Stimulated activated CD8-positive, alpha-beta memory T cell treated with anti-CD3 and anti-CD28 coated beads, Interleukin-7, amount 100 ng/mL, for 48 hours (primary cell): ENCODE data around the gene SYT1.
"Not testable (repeated sequence)": the region's sequence is repeated elsewhere in the genome, so short reads cannot be mapped to it uniquely, and the experiment has no call there.

Source experiments
- DNase-seq, 2 donors: peaks; one replicate each; pipeline ENCODE4 v3.0.0-alpha.2; 2020; ENCODE audit warnings: low read depth in 1 of 2; ENCODE audit errors: extremely low read depth in 1 of 2

SYT1 gene

GRCh38 chr12:78864403-78864869 lies at the start of gene SYT1:
TSS of gene SYT1 (plus strand) at chr12:78864774.
- no peak for DNase-seq

DNA sequence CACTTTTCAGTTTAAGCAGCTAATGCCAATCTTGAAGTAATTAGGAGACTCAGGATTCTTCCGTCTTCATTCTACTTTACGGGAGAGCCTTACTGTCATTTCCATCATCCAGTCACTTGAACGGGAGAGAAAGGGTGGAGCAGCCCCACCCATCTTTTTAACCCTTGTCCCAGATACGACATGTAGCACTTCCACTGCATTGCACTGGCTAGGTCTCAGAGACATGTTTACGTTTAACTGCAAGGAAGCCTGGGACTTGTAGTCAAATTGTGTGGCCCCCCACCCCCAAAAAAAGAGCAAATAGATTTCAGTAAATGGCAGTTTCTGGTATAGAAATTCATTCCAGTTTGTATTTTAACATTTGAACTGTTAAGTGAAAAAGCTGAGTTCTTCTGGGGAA lies 46.1 kb upstream of the SYT1 start:
- no peak for DNase-seq

DNA sequence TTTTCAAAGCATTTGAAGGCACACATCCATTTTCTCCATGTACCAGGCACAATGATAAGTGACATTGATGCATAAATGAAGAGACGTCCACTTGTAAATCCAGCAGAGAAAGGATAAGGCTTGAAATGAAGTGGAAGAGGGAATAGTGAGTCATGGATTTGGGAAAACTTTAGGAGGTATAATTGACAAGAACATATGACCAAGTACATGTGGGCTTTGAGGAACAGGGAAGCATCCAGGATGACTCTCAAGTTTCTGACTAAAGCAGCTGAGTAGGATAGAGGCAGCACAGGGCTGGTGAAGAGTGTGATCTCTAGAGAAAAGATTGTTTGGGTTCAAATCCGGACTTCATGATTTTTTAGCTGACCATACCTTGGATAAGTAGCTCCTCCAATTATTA lies 43.6 kb upstream of the SYT1 start:
- no peak for DNase-seq

- DNase-seq = no peak
Observed at GRCh38 chr12:78824918-78825317, 39.7 kb upstream of the SYT1 start.

GRCh38 chr12:78829690-78830089 lies 34.9 kb upstream of the SYT1 start:
- no peak for DNase-seq

DNA sequence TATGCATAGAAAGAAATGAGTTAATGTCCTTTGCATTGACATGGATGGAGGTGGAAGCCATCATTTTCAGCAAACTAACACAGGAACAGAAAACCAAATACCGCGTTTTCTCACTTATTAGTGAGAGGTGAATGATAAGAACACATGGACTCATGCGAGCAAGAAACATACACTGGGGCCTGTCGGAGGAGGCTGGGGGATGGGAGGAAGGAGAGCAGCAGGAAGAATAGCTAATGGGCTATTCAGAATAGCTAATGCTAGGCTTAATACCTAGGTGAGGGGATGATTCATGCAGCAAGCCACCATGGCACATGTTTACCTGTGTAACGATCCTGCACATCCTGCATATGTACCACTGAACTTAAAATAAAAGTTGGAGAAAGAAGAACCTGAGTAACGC lies 29.1 kb upstream of the SYT1 start:
- DNase-seq = no peak

DNA sequence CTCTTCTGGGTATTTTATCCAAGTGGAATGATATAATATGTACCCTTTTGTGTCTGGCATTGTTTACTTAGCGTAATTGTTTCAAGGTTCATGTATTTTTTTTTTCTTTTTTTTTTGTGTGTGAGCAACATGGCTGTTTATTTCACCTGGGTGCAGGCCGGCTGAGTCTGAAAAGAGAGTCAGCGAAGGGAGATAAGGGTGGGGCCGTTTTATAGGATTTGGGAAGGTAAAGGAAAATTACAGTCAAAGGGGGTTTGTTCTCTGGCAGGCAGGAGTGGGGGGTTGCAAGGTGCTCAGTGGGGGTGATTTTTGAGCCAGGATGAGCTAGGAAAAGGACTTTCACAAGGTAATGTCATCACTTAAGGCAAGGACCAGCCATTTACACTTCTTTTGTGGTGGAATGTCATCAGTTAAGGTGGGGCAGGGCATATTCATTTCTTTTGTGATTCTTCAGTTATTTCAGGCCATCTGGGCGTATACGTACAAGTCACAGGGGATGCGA lies 24.0 kb upstream of the SYT1 start:
- not testable (repeated sequence) for DNase-seq

GRCh38 chr12:78853231-78853630 lies 11.3 kb upstream of the SYT1 start:
- no peak for DNase-seq

DNA sequence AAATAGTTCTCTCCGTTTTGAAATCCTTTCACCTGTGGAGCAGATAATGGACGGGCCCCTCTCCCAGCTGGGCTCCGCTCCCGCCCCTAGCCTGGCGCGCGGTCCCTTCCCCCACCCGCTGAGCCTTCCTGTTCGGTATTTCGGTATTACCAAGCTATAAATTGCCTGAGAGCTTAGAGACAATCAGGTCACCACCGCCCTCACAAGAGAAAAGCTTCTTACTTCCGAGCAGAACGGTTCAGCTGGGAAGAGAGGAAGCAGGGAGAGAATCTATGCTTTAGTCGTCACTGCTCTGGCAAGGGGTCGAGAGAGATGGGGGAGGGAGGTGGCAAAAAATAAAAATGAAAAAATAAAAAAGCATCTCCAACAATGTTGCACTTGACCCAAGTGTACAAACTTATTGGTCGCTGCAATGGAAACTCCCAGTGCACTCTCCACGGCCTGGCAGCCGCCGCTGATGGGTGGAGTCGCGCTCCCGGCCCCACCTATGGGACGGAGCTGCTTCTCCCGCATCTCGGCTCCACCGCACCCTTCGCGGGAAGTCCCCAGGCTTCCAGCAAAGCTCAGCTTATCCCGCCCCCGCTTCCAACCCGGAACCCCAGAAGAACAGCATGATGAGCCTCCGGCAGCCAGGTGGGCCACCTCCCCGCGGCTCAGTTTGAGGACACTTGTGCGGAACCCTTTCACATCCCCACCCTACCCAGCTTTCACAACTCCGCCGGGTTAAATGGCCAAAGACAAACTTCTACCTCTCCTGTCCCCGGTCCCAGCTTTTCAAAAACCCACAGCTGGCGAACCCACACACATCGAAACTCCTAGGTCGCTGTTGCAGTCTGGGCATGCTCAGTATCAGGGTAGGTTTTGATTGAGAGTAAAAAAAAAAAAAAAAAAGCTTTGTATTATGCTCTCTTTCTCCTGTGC lies 832 bp upstream of the SYT1 start:
- DNase-seq = no peak

DNA sequence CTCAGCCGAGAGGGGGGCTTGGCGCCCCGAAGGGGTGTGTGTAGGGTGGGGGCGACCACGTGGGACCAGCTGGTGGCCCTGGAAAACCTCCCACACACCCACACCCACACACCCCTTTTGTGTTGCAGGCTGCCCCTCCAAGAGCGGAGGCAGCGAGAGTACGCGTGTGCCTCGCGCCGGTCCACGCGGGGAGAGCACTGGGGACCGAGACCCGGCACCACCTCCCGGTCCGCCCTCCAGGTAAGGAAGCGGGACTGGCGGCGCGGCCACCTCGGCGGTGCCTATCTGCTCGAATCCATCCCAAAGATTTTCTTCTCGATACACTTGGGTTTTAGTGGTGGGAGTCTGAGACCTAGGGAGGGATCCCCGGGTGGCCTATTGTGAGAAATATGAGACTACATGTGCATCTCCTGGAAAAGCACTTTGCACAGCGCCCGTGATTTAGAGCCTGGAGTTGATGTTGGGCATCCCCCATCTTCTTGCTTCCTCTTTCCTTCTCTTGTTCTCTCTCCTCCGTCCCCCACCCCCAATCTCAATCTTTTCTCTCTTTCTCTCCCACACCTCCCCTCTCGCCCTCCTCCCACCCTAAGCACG lies 393 bp downstream of the SYT1 start:
- DNase-seq = no peak

GRCh38 chr12:78865516-78865915 lies 942 bp downstream of the SYT1 start:
- DNase-seq = no peak

- DNase-seq = no peak
Observed at GRCh38 chr12:78866518-78866917, 1.9 kb downstream of the SYT1 start.

- DNase-seq = no peak
Observed at GRCh38 chr12:78870539-78870938, 6.0 kb downstream of the SYT1 start.

DNA sequence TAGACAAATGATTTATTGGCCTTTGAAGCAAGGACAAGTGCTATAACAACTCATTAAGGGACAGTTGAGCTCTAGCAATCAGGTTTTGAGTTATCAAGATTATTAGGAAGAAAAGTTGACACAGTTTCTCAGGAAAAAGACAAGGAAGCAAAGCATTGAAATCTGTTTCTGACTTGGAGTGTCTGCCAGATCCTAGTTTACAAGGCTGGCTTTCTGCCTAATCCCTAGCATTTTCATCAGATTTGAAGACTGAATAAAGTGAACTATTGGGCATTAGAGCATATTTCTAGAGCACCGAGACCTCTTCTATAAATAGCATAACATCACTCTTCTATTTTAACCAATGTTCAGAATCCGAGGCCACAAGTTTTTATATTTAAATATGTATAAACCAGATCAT lies 7.0 kb downstream of the SYT1 start:
- no peak for DNase-seq

DNA sequence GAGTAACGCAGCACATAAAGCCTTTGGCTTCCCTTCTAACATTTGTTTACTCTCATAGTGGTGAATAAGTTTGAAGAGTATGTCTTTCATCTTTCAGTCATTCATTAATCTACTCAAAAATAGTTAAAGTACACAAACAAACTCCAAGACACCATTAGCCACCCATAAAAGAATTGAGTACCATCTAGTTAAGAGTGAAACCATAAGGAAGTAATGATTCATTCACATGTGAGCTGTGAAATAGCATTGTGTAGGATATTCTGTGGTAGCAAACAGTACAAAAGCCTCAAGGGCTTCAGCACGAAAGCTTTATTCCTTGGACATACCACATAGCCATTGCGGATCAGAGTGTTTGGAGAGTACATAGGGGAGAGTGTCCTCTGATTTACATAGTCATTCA lies 13.9 kb downstream of the SYT1 start:
- DNase-seq = no peak

- DNase-seq = no peak
Observed at GRCh38 chr12:78878866-78879265, 14.3 kb downstream of the SYT1 start.

DNA sequence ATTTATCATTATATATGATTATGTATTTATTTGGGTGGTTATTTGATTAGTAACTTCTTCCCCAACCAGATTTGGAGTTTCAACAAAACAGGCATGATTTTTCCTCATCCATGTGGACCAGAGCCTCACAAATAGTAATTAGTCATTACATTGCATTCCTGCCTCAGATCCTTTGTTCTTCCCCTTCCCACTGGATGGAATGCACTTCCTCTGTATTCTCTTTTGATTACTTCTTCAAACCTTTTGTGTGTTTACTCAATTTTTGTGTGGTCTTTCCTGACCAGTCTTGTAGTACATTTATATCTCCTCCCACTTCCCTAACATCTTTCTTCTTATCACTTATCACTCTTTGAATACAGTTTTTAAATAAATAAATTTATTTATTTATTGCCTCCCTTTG lies 15.5 kb downstream of the SYT1 start:
- no peak for DNase-seq

- DNase-seq = no peak
Observed at GRCh38 chr12:78881685-78882084, 17.1 kb downstream of the SYT1 start.

DNA sequence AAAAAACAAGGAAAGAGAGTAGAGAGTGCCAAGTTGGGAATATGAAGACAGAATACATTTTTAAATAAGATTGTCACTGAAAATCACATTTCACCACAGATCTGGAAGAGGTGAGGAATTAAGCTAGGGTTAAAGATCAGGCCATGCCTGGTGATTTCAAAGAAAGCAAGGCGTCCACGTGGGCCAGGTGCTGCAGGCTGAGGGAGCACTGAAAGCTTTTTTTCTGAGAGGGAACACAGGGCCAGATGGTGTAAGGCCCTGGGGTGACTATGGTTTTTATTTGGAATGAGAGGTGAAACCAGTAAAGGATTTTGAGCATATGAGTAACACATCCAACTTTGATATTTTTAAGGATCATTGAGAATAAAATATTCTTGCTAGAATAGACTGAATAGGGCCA lies 20.9 kb downstream of the SYT1 start:
- DNase-seq = no peak

DNA sequence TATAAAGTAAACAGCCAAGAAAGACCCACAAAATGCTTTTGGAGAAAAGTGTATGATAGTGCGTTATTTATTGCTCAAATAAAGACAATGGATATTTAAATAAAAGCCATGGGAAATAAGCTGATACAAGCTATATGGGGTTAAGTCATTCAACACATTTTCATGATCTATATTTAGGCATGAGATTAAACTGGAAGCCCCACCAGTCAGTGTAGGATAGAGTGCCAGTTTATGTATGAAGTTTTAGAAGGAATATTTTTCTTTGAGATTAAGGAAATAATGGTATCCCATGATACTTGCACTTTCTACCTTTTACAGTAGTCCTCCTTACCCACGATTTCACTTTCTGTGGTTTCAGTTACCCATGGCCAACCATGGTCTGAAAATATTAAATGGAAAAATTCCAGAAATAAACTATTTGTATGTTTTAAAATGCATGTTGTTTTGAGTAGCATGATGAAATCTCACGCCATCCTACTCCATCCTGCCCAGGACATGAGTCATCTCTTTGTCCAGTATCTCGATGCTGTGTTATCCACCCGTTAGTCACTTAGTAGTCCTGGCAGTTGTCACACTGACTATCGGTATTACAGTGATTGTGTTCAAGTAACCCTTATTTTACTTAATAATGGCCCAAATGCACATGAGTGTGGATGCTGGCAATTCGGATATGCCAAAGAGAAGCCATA lies 22.3 kb downstream of the SYT1 start:
- DNase-seq = no peak

DNA sequence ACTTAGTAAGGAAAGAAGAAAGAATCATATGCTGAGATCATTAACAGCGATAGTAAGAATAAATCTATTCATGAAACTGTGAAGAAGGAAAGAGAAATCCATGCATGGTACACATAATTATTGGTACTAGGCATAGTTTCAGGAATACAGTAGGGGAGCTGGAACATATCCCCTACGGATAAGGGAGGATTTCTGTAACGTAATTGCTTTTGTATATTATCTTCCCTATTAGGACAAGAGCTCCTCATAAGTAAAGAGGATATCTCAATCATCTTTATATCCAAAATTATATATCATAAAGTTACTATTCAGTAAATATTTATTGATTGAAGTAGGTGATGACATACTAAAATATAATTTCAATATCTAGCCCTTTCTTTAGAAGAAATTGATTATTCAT lies 22.9 kb downstream of the SYT1 start:
- no peak for DNase-seq

GRCh38 chr12:78888568-78888967 lies 24.0 kb downstream of the SYT1 start:
- DNase-seq = no peak
